HG02642 (cell line): Measurements from ENCODE around the gene LTF.
"Not testable (repeated sequence)": the region's sequence is repeated elsewhere in the genome, so short reads cannot be mapped to it uniquely, and the experiment has no call there.

Source experiments
- ATAC-seq: cut with Tn5 transposase; IDR thresholded peaks from one replicate; pipeline ENCODE4 v1.9.1; 2021; ENCODE audit warnings: mild to moderate bottlenecking; ENCODE audit not compliant: unreplicated experiment, poor library complexity

The LTF gene

DNA sequence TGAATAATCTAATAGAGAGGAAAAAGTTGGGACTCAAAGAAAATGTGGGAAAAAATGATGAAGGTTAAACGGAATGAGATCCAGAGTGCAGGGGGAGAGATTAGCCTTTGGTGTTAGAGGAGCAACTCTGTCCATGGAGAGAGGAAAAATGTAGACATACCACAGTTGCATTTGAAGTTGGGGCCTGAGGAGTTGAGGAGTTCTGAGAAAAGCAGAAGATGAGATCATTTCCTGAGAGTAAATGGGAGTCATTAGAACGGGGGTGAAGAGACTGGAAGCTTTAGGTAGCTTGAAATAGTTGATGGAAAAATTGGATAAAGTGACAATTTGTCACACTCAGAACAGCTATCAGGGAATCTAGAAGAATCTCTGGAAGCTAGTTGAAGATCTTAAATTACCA, 65.1 kb downstream of the LTF start:
- ATAC-seq = no peak

DNA sequence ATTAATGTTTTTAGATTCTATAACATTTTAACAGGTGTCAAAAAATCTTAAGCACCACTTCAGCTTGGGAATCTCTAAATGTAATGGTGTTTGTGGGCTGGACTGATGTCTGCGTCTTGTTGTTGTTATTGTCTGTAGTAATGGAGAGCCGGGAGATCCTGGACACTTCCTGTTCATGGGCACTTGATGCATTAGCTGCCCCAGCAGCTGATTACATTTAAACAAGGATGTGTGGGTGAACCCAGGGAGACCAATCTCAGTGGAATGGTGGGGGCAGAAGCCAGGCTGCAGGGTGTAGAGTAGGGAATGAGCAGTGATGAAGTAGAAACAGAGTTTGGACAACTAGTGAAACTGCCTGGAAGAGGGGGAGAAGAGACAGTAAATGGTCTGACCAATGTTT, 65.6 kb downstream of the LTF start:
- ATAC-seq = no peak

DNA sequence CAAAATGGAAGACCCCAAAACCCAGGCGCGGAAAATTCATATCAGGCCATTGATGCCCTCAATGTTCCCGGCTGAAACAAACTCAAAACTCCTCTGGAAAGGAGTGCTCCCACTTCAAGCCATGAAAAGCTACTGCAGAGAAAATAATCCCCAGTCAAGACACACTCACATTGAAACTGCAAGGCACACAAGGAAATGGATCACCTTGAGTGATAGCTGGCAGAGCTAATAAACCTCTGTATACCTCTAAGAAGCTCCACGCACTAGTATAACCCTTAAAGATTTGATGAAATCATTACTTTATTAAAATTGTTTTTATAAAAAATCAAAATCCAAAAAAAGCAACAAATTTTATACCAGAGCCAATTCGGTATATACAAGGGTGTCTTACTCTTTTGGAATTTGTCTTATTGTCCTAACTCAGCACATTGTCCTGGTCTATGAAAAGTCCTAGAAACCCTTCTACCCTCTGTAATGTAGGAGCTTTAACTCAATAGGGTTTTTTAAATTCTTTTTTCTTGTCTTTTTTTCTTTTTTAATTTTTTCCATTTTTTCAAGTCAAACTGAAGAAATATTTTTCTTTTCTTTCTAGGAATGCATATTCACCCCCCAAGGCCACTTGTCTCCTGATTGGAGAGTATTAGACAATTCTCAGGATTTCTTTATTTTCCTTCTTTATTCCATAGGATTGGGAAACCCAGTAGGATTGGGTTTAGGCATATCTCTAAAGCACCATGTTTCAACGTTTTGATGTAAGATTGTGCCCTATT, 66.3 kb downstream of the LTF start:
- ATAC-seq = no peak

DNA sequence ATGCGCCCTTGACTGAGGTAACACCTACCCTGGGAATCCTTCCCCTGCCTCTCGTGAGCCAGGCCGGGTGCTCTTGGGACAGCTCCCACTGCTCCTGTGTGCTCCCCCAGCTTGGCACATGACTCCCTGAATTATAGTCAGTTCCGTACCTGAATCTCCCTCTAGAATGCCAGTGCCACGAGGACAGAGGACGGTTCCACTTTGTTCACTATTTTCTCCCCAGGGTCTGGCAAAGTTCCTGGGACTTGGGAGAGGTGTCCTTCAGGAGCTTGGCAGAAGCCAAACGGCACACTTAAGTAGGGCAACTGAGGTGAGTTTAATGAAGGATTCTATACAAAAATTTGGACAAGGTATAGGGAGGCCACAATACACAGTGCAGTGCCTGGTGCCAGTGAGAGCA, 67.6 kb downstream of the LTF start:
- no peak for ATAC-seq

DNA sequence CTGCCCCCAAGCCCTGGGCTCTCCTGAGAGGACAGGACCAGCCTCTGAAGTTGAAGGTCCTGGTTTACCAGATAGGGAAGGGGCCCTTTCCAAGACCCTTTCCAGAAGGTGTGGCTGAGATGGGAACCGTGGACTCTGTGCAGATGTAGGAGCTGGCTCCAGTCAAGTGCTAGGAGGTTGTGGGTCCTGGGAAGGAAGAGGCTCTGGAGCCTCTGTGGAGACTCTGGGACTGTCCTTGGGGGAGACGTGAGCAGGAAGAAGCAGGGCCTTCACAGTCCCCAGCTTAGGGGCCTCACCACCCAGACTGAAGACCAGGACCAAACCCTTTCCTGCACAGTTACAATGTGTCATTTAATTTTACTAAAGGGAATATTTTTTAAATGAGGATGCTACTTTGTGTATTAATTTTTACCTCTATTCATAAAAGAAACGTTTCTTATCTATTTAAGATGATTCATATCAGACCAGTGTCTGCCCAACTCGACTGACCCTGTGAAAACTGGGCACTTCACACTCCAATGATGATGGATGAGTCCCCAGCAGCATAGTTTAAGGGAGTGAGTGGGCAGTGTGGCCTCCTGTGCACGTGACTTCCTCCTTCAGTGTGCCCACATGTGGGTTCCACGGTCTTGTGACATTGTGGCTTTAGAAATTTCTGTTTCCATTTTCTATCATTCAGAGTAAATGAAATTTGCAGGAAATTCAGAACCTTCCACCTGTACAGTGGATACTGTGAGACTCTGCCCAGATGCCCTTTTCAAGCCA, 68.8 kb downstream of the LTF start:
- no peak for ATAC-seq

DNA sequence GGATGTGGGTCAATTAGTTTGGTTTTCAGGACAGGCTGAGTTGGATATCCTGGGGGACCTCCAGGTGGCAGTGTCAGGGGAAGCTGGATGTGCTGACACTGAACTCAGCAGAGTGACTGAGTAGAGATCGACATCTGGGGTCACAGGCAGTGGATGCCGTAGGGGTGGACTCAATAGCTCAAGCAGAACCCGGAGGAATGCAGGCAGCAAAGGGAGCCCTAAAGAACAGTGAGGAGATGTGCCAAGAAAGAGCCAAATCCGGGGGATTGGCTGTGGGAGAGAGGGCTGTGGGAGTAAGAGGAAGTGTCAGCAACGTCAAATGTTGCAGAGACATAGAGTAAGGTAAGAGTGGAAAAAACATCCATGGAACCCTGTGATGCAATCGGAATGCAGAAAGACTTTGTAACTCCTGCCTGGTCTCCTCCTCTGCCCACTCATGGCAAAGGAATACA, 69.5 kb downstream of the LTF start:
- ATAC-seq = no peak

DNA sequence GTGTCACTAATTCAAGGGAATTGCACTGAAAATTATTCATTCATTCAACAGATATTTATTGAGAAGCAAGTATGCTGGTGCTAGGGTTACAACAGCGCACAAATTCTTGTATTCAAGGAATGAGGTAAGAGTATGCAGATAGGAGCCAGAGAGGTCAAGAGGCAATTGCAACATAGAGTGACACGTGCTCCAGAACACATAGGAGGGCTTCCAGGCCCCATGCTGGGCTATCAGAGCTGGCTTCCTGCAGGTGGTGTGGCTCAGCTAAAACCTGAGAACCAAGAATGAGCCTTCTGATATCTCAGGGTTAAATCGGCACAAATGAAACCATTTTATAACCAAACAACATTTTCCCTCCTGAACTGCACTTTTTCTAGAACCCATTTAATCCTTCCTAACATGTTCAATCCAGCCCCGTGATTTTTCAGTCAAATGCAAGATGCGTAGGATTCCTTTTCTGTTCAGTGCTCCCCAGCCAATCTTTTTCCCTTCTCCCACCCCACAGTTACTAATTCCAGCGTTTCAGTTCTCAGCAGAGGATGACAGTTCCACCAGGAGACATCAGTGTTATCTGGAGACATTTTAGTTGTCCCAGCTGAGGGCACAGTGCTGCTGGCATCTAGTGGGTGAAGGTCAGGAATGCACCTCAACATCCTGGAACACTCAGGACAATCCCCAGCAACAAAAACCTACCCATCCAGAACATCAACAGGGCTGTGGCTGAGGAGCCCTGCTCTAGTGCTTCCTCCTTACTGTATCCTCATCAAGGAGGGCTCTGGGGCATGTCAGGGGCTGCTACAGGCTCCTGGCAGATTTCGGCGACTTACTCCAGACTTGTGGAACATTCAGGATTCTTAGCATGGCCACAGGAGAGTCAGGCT, 70.9 kb downstream of the LTF start:
- no peak for ATAC-seq

DNA sequence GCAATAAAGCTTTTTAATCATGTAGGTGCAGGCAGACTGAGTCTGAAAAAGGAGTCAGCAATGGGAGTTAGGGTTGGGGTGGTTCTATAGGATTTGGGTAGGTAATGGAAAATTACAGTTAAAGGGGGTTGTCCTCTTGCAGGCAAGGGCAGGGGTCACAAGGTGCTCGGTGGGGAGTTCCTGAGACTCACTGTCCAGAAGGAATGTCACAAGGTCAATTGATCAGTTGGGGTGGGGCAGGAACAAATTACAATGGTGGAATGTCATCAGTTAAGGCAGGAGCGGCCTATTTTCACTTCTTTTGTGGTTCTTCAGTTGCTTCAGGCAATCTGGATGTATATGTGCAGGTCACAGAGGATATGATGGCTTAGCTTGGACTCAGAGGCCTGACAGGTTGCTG, 71.7 kb downstream of the LTF start:
- ATAC-seq = no peak

DNA sequence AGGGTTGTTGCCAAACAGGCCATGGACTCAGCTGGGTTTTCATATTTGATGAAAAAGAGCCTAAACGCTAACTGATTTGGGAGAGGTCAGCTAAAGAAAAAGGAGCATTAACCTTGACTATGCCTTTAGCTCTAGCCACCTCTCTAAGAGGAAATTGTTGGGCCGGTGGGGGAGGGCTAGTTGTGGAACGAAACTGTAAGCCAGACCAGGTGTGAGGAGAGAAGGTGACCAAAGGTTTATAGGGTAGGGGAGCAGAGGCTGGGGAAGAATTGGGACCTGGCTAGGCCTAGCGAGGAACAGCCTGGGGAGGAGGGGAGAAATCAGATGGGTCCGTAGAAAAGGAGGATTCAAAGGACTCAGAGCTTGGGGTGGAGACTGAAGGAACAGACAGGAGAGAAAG, 73.2 kb downstream of the LTF start:
- ATAC-seq = not testable (repeated sequence)

DNA sequence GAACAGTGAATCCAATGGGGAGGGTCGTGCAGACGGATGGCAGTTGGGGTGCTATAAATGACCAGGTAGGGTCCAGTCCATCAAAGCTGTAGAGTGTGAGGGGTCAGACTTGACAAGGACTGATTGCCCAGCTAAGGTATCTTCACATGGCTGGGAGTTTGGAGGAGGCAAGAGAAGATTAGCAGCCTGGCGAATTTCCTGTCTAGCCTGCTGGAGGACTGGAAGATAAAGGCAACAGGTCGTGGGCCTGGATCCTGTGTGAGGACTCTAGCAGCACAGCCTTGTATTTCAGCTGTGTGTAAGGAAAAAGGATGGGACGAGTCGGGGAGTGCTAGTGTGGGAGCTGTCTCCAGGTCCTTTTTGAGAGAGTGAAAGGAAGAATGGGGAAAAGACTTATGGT, 75.4 kb downstream of the LTF start:
- ATAC-seq = no peak

DNA sequence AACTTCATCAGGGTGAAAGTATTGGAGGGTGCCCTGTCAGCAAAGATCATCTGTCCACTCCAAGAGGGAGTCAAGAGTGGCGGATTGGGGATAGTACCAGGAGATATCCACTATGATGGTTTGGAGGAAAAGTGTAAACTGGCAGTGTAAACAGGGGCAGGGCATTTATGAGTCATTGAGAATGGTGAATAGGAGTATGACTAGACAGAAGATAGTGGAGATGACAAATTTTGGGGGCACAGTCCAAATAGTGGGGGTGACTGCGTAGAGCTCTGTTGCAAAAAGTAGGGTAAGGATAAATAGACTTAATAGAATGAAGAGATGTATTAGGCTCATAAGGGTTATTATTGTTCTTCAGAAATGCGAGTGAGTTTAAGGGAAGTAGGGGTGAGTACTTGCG, 75.9 kb downstream of the LTF start:
- not testable (repeated sequence) for ATAC-seq

DNA sequence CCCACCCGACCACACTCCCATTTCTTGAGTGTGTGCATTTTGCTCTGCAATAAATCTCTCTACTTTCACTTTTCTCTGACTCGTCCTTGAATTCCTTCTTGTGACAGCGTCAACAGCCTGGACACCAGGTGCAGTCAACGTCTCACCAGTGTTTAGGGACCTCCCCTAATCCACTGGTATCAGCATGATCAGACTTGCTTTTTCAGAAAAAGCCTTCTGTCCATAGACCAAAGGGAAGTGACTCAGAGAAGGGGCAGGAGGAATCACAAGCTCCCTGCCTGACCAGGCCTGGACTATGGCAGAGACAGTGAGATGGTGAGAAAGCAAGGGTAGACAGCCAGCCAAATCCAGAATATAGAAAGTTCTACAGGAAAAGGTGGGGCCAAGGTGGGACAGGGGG, 78.5 kb downstream of the LTF start:
- ATAC-seq = no peak
